ENCODE measurements around the gene SAMD8.

Gene SAMD8

GRCh38 chr10:75100764-75101291, 10.6 kb upstream of the SAMD8 start:
- WGBS, 2 donors (ENCODE audit: extremely low coverage in 2 of 2, insufficient read length in 2 of 2, insufficient replicate concordance in 1 of 2) = no CpG with 5 or more reads among the region's 4 CpGs
- no peak overlapping the region for H2BK12ac ChIP-seq (ENCODE audit: low read length)
- H3K27me3 ChIP-seq (ENCODE audit: control insufficient read depth in 3 of 3, insufficient read depth in 3 of 3, low read depth in 1 of 3, low read length in 3 of 3) = no peaks in the 10 kb centered on the region
- no peak overlapping the region for H4K91ac ChIP-seq (ENCODE audit: low read depth, low read length, poor library complexity)
- no peak overlapping the region for H3K9ac ChIP-seq (ENCODE audit: low read depth, low read length, poor library complexity)
- H2AK5ac ChIP-seq (ENCODE audit: low read depth, low read length) = no peak overlapping the region
- peaks cover 9 to 11% of the 10 kb centered on the region in 2 donors for H3K4me1 ChIP-seq (ENCODE audit: control insufficient read depth in 2 of 2, insufficient read depth in 1 of 2, low read depth in 1 of 2, low read length in 2 of 2)
- H3K27ac ChIP-seq (replicated peaks; ENCODE audit: low read length) = peak overlapping the region; percentile 46
- peak overlapping the region in 1 of 2 donors; percentile 43 for H3K4me3 ChIP-seq (ENCODE audit: low read length in 2 of 2)
- no peak overlapping the region for H2BK120ac ChIP-seq (ENCODE audit: low read depth, low read length)
- no peaks in the 10 kb centered on the region for H3K36me3 ChIP-seq (replicated peaks in 1 of 2; ENCODE audit: control insufficient read depth in 2 of 2, insufficient read depth in 2 of 2, low read length in 2 of 2)
- H3K4ac ChIP-seq (ENCODE audit: low read length) = no peak overlapping the region
- H2AFZ ChIP-seq (ENCODE audit: low read length) = peak overlapping the region; percentile 93
- H3K18ac ChIP-seq (ENCODE audit: low read length) = peak overlapping the region; percentile 48
- no peaks in the 10 kb centered on the region for H3K9me3 ChIP-seq (replicated peaks in 1 of 2; ENCODE audit: control insufficient read depth in 2 of 2, insufficient read depth in 1 of 2, low read depth in 1 of 2, low read length in 2 of 2)
- DNase-seq (ENCODE audit: low spot score) = no peak
- peak overlapping the region; percentile 8 for H2BK15ac ChIP-seq (ENCODE audit: low read length)
- no peaks in the 10 kb centered on the region for H3K79me1 ChIP-seq (ENCODE audit: low read depth, low read length)
- H2BK5ac ChIP-seq (ENCODE audit: low read length) = peak overlapping the region; percentile 0
- no peak overlapping the region for H3K23ac ChIP-seq (ENCODE audit: low read depth, low read length, poor library complexity)
- H3K4me2 ChIP-seq (ENCODE audit: insufficient read depth, low read length, poor library complexity, severe bottlenecking) = no peak overlapping the region
- no peak overlapping the region for H3K14ac ChIP-seq (ENCODE audit: low read length)
- H4K8ac ChIP-seq (ENCODE audit: low read depth, low read length) = no peak overlapping the region

GRCh38 chr10:75101416-75102251, 9.8 kb upstream of the SAMD8 start:
- H3K23ac ChIP-seq (ENCODE audit: low read depth, low read length, poor library complexity) = no peak overlapping the region
- H2BK120ac ChIP-seq (ENCODE audit: low read depth, low read length) = no peak overlapping the region
- H2BK15ac ChIP-seq (ENCODE audit: low read length) = no peak overlapping the region
- H3K4ac ChIP-seq (ENCODE audit: low read length) = no peak overlapping the region
- no peak overlapping the region for H3K4me2 ChIP-seq (ENCODE audit: insufficient read depth, low read length, poor library complexity, severe bottlenecking)
- no peaks in the 10 kb centered on the region for H3K27me3 ChIP-seq (ENCODE audit: control insufficient read depth in 3 of 3, insufficient read depth in 3 of 3, low read depth in 1 of 3, low read length in 3 of 3)
- no peak overlapping the region for H2BK5ac ChIP-seq (ENCODE audit: low read length)
- no peak overlapping the region for H3K18ac ChIP-seq (ENCODE audit: low read length)
- no peak overlapping the region for H3K4me3 ChIP-seq (ENCODE audit: low read length in 2 of 2)
- no peaks in the 10 kb centered on the region for H3K9me3 ChIP-seq (replicated peaks in 1 of 2; ENCODE audit: control insufficient read depth in 2 of 2, insufficient read depth in 1 of 2, low read depth in 1 of 2, low read length in 2 of 2)
- no peaks in the 10 kb centered on the region for H3K36me3 ChIP-seq (replicated peaks in 1 of 2; ENCODE audit: control insufficient read depth in 2 of 2, insufficient read depth in 2 of 2, low read length in 2 of 2)
- no peak overlapping the region for H2AFZ ChIP-seq (ENCODE audit: low read length)
- DNase-seq (ENCODE audit: low spot score) = no peak
- no peak overlapping the region for H3K9ac ChIP-seq (ENCODE audit: low read depth, low read length, poor library complexity)
- WGBS, 2 donors (ENCODE audit: extremely low coverage in 2 of 2, insufficient read length in 2 of 2, insufficient replicate concordance in 1 of 2) = no CpG with 5 or more reads among the region's 12 CpGs
- H2AK5ac ChIP-seq (ENCODE audit: low read depth, low read length) = no peak overlapping the region
- no peak overlapping the region for H3K14ac ChIP-seq (ENCODE audit: low read length)
- H3K4me1 ChIP-seq (ENCODE audit: control insufficient read depth in 2 of 2, insufficient read depth in 1 of 2, low read depth in 1 of 2, low read length in 2 of 2) = peaks cover 9 to 11% of the 10 kb centered on the region in 2 donors
- no peak overlapping the region for H4K91ac ChIP-seq (ENCODE audit: low read depth, low read length, poor library complexity)
- H3K79me1 ChIP-seq (ENCODE audit: low read depth, low read length) = no peaks in the 10 kb centered on the region
- H4K8ac ChIP-seq (ENCODE audit: low read depth, low read length) = no peak overlapping the region
- no peak overlapping the region for H2BK12ac ChIP-seq (ENCODE audit: low read length)
- H3K27ac ChIP-seq (replicated peaks; ENCODE audit: low read length) = no peak overlapping the region

GRCh38 chr10:75102830-75103673, 8.4 kb upstream of the SAMD8 start:
- Histone ChIP-seq H2BK5ac (ENCODE audit: low read length) (no peak overlapping the region), H3K36me3 (replicated peaks in 1 of 2; ENCODE audit: control insufficient read depth in 2 of 2, insufficient read depth in 2 of 2, low read length in 2 of 2) (no peaks in the 10 kb centered on the region), H4K8ac (ENCODE audit: low read depth, low read length) (no peak overlapping the region), H3K4ac (ENCODE audit: low read length) (no peak overlapping the region), H3K4me1 (ENCODE audit: control insufficient read depth in 2 of 2, insufficient read depth in 1 of 2, low read depth in 1 of 2, low read length in 2 of 2) (peaks cover 9 to 11% of the 10 kb centered on the region in 2 donors), H3K27ac (replicated peaks; ENCODE audit: low read length) (no peak overlapping the region), H3K9me3 (replicated peaks in 1 of 2; ENCODE audit: control insufficient read depth in 2 of 2, insufficient read depth in 1 of 2, low read depth in 1 of 2, low read length in 2 of 2) (no peaks in the 10 kb centered on the region), H2BK15ac (ENCODE audit: low read length) (peak overlapping the region; percentile 35), H4K91ac (ENCODE audit: low read depth, low read length, poor library complexity) (no peak overlapping the region), H2AFZ (ENCODE audit: low read length) (no peak overlapping the region), H3K27me3 (ENCODE audit: control insufficient read depth in 3 of 3, insufficient read depth in 3 of 3, low read depth in 1 of 3, low read length in 3 of 3) (no peaks in the 10 kb centered on the region), H3K9ac (ENCODE audit: low read depth, low read length, poor library complexity) (no peak overlapping the region), H3K14ac (ENCODE audit: low read length) (no peak overlapping the region), H2BK120ac (ENCODE audit: low read depth, low read length) (no peak overlapping the region), H2BK12ac (ENCODE audit: low read length) (no peak overlapping the region), H3K79me1 (ENCODE audit: low read depth, low read length) (no peaks in the 10 kb centered on the region), H3K23ac (ENCODE audit: low read depth, low read length, poor library complexity) (peak overlapping the region; percentile 46), H3K4me2 (ENCODE audit: insufficient read depth, low read length, poor library complexity, severe bottlenecking) (no peak overlapping the region), H3K4me3 (ENCODE audit: low read length in 2 of 2) (no peak overlapping the region), H3K18ac (ENCODE audit: low read length) (no peak overlapping the region), H2AK5ac (ENCODE audit: low read depth, low read length) (peak overlapping the region; percentile 59)
- DNase-seq (ENCODE audit: low spot score) = no peak
- WGBS, 2 donors (ENCODE audit: extremely low coverage in 2 of 2, insufficient read length in 2 of 2, insufficient replicate concordance in 1 of 2) = no CpG with 5 or more reads among the region's 9 CpGs
